GM12892 (cell line): ENCODE measurements around the gene ZGPAT.

Experiments
- POLR2A ChIP-seq: IDR thresholded peaks from 2 replicates; pipeline ENCODE4 v1.6.1; 2011; ENCODE audit warnings: low read depth, low read length, control low read depth
- POLR2AphosphoS5 ChIP-seq: IDR thresholded peaks from 2 replicates; pipeline ENCODE4 v1.6.1; 2011; ENCODE audit warnings: low read depth, low read length, control low read depth

DNA sequence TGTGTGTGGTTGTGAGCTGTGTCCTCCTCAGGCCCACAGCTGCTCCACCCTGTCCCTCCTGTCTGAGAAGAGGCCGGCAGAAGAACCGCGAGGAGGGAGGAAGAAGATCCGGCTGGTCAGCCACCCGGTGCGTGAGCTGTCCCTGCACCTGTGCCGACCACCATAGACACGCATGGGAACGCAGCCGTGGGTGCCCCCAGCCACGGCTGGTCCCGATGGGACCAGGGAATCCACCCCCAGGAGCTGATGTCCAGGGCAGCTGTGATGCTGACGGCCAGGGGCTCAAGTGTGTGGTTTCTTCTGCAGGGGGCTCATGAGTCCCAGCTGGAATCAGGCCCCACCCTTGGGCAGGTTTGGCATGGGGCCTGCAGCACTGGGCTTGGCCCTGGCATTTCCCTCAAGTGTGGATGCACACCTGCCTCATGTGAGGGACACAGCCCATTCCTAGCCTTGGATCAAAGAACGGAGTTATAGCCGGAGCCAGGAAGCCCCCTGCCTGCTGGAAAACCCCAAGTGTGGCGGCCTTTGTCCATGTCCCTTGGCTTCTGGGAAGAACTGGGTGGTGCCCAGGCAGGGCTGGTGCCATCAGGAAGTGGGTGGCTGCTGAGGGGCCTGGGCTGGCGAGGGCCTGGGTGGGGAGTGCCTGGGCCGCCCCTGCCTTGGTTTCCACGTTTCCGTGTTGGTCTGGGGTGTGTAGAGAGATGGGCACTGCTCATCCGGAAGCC, 16.0 kb upstream of the ZGPAT start:
- TF ChIP-seq POLR2A (no peak), POLR2AphosphoS5 (no peak)
